GM23338 (cell line): ENCODE results near the gene OVOL3. TPM values are rescaled to one million over a fixed set of nuclear protein-coding genes. Genes with fewer than 3 reads are reported as not detected.

ENCODE experiments used
- ATAC-seq: fragments of 200-7000 bp; cut with Tn5 transposase; 3 replicates; pipeline ENCODE4 v1.9.1; 2020
- DNase-seq: peaks from one replicate; pipeline ENCODE4 v3.0.0-alpha.2; 2015; ENCODE audit warnings: low spot score
- H2AFZ ChIP-seq: fragments of 200-600 bp; sonication (generic); 2 replicates; pipeline ENCODE4 v1.8.0; 2016; ENCODE audit warnings: antibody characterized with exemption, mild to moderate bottlenecking, moderate library complexity
- H3F3A ChIP-seq: fragments of 200-600 bp; sonication (generic); replicated peaks from 2 replicates; pipeline ENCODE4 v1.8.0; 2017; ENCODE audit warnings: antibody characterized with exemption, mixed run types, low read depth
- H3K27ac ChIP-seq: fragments of 200-600 bp; sonication (generic); 2 replicates; pipeline ENCODE4 v1.6.1; 2016; ENCODE audit warnings: low read depth
- H3K27me3 ChIP-seq: fragments of 200-600 bp; sonication (generic); 2 replicates; pipeline ENCODE4 v1.8.0; 2016; ENCODE audit warnings: mild to moderate bottlenecking, mixed run types, moderate library complexity; ENCODE audit not compliant: insufficient read depth
- H3K36me3 ChIP-seq: fragments of 200-600 bp; sonication (generic); 2 replicates; pipeline ENCODE4 v1.8.0; 2016; ENCODE audit warnings: mild to moderate bottlenecking; ENCODE audit not compliant: insufficient read depth
- H3K4me1 ChIP-seq: fragments of 200-600 bp; sonication (generic); 2 replicates; pipeline ENCODE4 v1.8.0; 2016; ENCODE audit warnings: mild to moderate bottlenecking, moderate library complexity; ENCODE audit not compliant: insufficient read depth
- H3K4me2 ChIP-seq: fragments of 200-600 bp; sonication (generic); 2 replicates; pipeline ENCODE4 v1.7.1; 2017; ENCODE audit warnings: mixed run types
- H3K4me3 ChIP-seq: fragments of 200-600 bp; sonication (generic); 2 replicates; pipeline ENCODE4 v1.6.1; 2016; ENCODE audit warnings: mixed run types
- H3K79me2 ChIP-seq: fragments of 200-600 bp; sonication (generic); replicated peaks from 2 replicates; pipeline ENCODE4 v1.8.0; 2017; ENCODE audit warnings: mild to moderate bottlenecking; ENCODE audit not compliant: insufficient read depth
- H3K9me2 ChIP-seq: fragments of 200-600 bp; sonication (generic); 2 replicates; pipeline ENCODE4 v1.8.0; 2017; ENCODE audit not compliant: insufficient read depth
- H4K20me1 ChIP-seq: fragments of 200-600 bp; sonication (generic); replicated peaks from 2 replicates; pipeline ENCODE4 v1.8.0; 2017; ENCODE audit warnings: mild to moderate bottlenecking; ENCODE audit not compliant: insufficient read depth
- H3K27ac Mint-ChIP-seq: 2 replicates; pipeline ENCODE4 v1.8.0; 2020; ENCODE audit warnings: inconsistent platforms, mild to moderate bottlenecking, moderate library complexity, mixed read lengths
- H3K27me3 Mint-ChIP-seq: 3 replicates; pipeline ENCODE4 v1.8.0; 2022; ENCODE audit warnings: low read depth, mild to moderate bottlenecking, moderate library complexity, mixed read lengths, inconsistent platforms; ENCODE audit not compliant: insufficient read depth, poor library complexity
- H3K36me3 Mint-ChIP-seq: 3 replicates; pipeline ENCODE4 v1.8.0; 2021; ENCODE audit warnings: low read depth, mild to moderate bottlenecking, inconsistent platforms, moderate library complexity, mixed read lengths
- H3K4me1 Mint-ChIP-seq: 3 replicates; pipeline ENCODE4 v1.8.0; 2020; ENCODE audit warnings: mild to moderate bottlenecking, inconsistent platforms, mixed read lengths
- H3K4me3 Mint-ChIP-seq: 3 replicates; pipeline ENCODE4 v1.8.0; 2021; ENCODE audit warnings: moderate library complexity, mild to moderate bottlenecking, inconsistent platforms, mixed read lengths
- H3K9me3 Mint-ChIP-seq: 3 replicates; pipeline ENCODE4 v1.8.0; 2020; ENCODE audit warnings: moderate library complexity, mild to moderate bottlenecking, inconsistent platforms, mixed read lengths
- CREB1 ChIP-seq: fragments of 250-450 bp; sonication (Bioruptor Pico); IDR thresholded peaks from 2 replicates; pipeline ENCODE4 v1.5.0; 2020; ENCODE audit warnings: low read depth, mild to moderate bottlenecking, moderate library complexity
- CTCF ChIP-seq, 2 experiments: fragments of 200-600 bp in 1 of 2; sonication (generic) in 1 of 2; conservative IDR thresholded peaks; 2 replicates each; pipeline versions ENCODE4 v1.5.1 to v1.6.1; 2016 to 2017; ENCODE audit warnings: antibody characterized with exemption in 2 of 2, low read depth in 2 of 2, mild to moderate bottlenecking in 2 of 2, moderate library complexity in 1 of 2
- ETS1 ChIP-seq: IDR thresholded peaks from 2 replicates; pipeline ENCODE4 v1.6.1; 2016; ENCODE audit warnings: antibody characterized with exemption
- EZH2 ChIP-seq: fragments of 200-600 bp; sonication (generic); IDR thresholded peaks from one replicate; pipeline ENCODE4 v1.8.0; 2017; ENCODE audit warnings: antibody characterized with exemption, mild to moderate bottlenecking, low read depth; ENCODE audit not compliant: unreplicated experiment
- EZH2phosphoT487 ChIP-seq: fragments of 200-600 bp; sonication (generic); IDR thresholded peaks from one replicate; pipeline ENCODE4 v1.8.1; 2018; ENCODE audit warnings: antibody characterized with exemption; ENCODE audit not compliant: unreplicated experiment
- NANOG ChIP-seq: IDR thresholded peaks from 2 replicates; pipeline ENCODE4 v1.6.1; 2016; ENCODE audit warnings: antibody characterized with exemption, borderline replicate concordance
- POLR2AphosphoS5 ChIP-seq: IDR thresholded peaks from 2 replicates; pipeline ENCODE4 v1.6.1; 2016; ENCODE audit warnings: antibody characterized with exemption, low read depth
- REST ChIP-seq: IDR thresholded peaks from one replicate; pipeline ENCODE4 v1.6.1; 2018; ENCODE audit warnings: antibody characterized with exemption; ENCODE audit not compliant: unreplicated experiment
- STAT1 ChIP-seq: IDR thresholded peaks from one replicate; pipeline ENCODE4 v1.6.1; 2016; ENCODE audit warnings: antibody characterized with exemption; ENCODE audit not compliant: unreplicated experiment
- ZNF114 ChIP-seq: fragments of 250-450 bp; sonication (Bioruptor Pico); IDR thresholded peaks from 2 replicates; pipeline ENCODE4 v1.5.0; 2020; ENCODE audit warnings: mild to moderate bottlenecking, moderate library complexity
- ZNF331 ChIP-seq: fragments of 250-450 bp; sonication (Bioruptor Pico); IDR thresholded peaks from 2 replicates; pipeline ENCODE4 v1.5.0; 2020; ENCODE audit warnings: low read depth, mild to moderate bottlenecking, moderate library complexity
- ZNF462 ChIP-seq: fragments of 250-450 bp; sonication (Bioruptor Pico); IDR thresholded peaks from 2 replicates; pipeline ENCODE4 v1.5.0; 2020; ENCODE audit warnings: mild to moderate bottlenecking, moderate library complexity
- polyA plus RNA-seq: library from polyadenylated mRNA; unstranded; fragments of >200 nt; fragmentation: Nextera tagmentation; extraction: Ambion mirVana; gene quantifications from 2 replicates; pipeline ENCODE4 v1.2.1, GENCODE V29; 2016
- total RNA-seq: library from RNA; depleted of rRNA; stranded (reverse); fragments of >200 nt; shearing (Covaris generic); gene quantifications from 2 replicates; pipeline ENCODE4 v1.2.3, GENCODE V29; 2014

OVOL3 gene
- total and polyA plus RNA-seq, 2 experiments from 2014 or later = not detected

GRCh38 chr19:36093146-36093662 lies 17.7 kb upstream of the OVOL3 start:
- TF ChIP-seq CTCF (conservative IDR thresholded peaks at IDR 0.05; ENCODE audit: low read depth in 2 of 2) = no peak
- TF ChIP-seq ZNF114 (CRISPR knock-in tag) = no peak
- TF ChIP-seq EZH2phosphoT487 = no peak
- no peak for TF ChIP-seq REST
- no peak for TF ChIP-seq ZNF331 (CRISPR knock-in tag)
- TF ChIP-seq POLR2AphosphoS5 = no peak
- TF ChIP-seq CREB1 = no peak
- TF ChIP-seq STAT1 = no peak
- no peak for TF ChIP-seq NANOG
- TF ChIP-seq ZNF462 = no peak
- TF ChIP-seq EZH2 = no peak
- no peak for TF ChIP-seq ETS1
- no peak overlapping the region for H3K27ac Mint-ChIP-seq
- H3K36me3 Mint-ChIP-seq = peaks cover 74% of the 10 kb centered on the region

More at GRCh38 chr19:36093146-36093662, 17.7 kb upstream of the OVOL3 start:
- Histone ChIP-seq H3F3A (0 out of 2 replicates have a peak, but pooled peaks cover 2% of the 10 kb centered on the region), H3K9me2 (no peaks in the 10 kb centered on the region), H3K36me3 (peaks cover 16% of the 10 kb centered on the region), H4K20me1 (no peaks in the 10 kb centered on the region; the same call in 1 of the 2 replicates), H2AFZ (no peak overlapping the region), H3K4me3 (no peak overlapping the region), H3K4me2 (no peak overlapping the region), H3K27ac (no peak overlapping the region), H3K79me2 (no peaks in the 10 kb centered on the region), H3K4me1 (no peaks in the 10 kb centered on the region), H3K27me3 (no peaks in the 10 kb centered on the region)
- DNase-seq (no peak), ATAC-seq (no peak)
- Mint-ChIP-seq H3K4me1 (no peaks in the 10 kb centered on the region), H3K27me3 (peaks cover 2% of the 10 kb centered on the region), H3K4me3 (no peak overlapping the region), H3K9me3 (no peaks in the 10 kb centered on the region)
